GM06990 (cell line): ENCODE data around the gene CNNM2.

ENCODE experiments used
- DNase-seq: peaks from one replicate; pipeline ENCODE4 v3.0.0-alpha.2; 2011; ENCODE audit not compliant: insufficient read length; ENCODE audit errors: extremely low read depth
- H3K27me3 ChIP-seq: replicated peaks from 2 replicates; pipeline ENCODE4 v1.6.0; 2011; ENCODE audit warnings: low read length; ENCODE audit not compliant: control insufficient read depth, insufficient read depth
- H3K36me3 ChIP-seq: 2 replicates; pipeline ENCODE4 v1.5.1; 2011; ENCODE audit warnings: low read length; ENCODE audit not compliant: control insufficient read depth, insufficient read depth
- H3K4me3 ChIP-seq: replicated peaks from 2 replicates; pipeline ENCODE4 v1.5.1; 2011; ENCODE audit warnings: low read depth, mild to moderate bottlenecking, control low read depth, low read length
- CTCF ChIP-seq: IDR thresholded peaks from 2 replicates; pipeline ENCODE4 v1.5.1; 2011; ENCODE audit warnings: low read length, control low read depth, mild to moderate bottlenecking, inconsistent platforms; ENCODE audit not compliant: insufficient read depth, poor library complexity, severe bottlenecking

The CNNM2 gene

GRCh38 chr10:103067956-103068355 is 149.9 kb downstream of the CNNM2 start:
- no peak for DNase-seq
- Histone ChIP-seq H3K4me3 (no peak overlapping the region), H3K36me3 (no peaks in the 10 kb centered on the region; the same call in 1 of the 2 replicates), H3K27me3 (no peaks in the 10 kb centered on the region)
- TF ChIP-seq CTCF = no peak

- DNase-seq = peak; percentile 64
- peak; percentile 63 for TF ChIP-seq CTCF
- H3K27me3 ChIP-seq = no peaks in the 10 kb centered on the region
- H3K36me3 ChIP-seq = no peaks in the 10 kb centered on the region; the same call in 1 of the 2 replicates
- no peak overlapping the region for H3K4me3 ChIP-seq
Measured at GRCh38 chr10:103069453-103070331, 151.6 kb downstream of the CNNM2 start.

- Histone ChIP-seq H3K4me3 (no peak overlapping the region), H3K36me3 (peaks cover 2% of the 10 kb centered on the region), H3K27me3 (no peaks in the 10 kb centered on the region)
- DNase-seq = no peak
- no peak for TF ChIP-seq CTCF
Measured at GRCh38 chr10:103072276-103072675, 154.2 kb downstream of the CNNM2 start.

GRCh38 chr10:103072891-103073290 is 154.8 kb downstream of the CNNM2 start:
- Histone ChIP-seq H3K4me3 (no peak overlapping the region), H3K36me3 (peaks cover 4% of the 10 kb centered on the region), H3K27me3 (no peaks in the 10 kb centered on the region)
- no peak for DNase-seq
- no peak for TF ChIP-seq CTCF

- no peaks in the 10 kb centered on the region for H3K27me3 ChIP-seq
- DNase-seq = no peak
- peaks cover 4% of the 10 kb centered on the region for H3K36me3 ChIP-seq
- no peak overlapping the region for H3K4me3 ChIP-seq
- no peak for TF ChIP-seq CTCF
Measured at GRCh38 chr10:103077020-103077419, 158.9 kb downstream of the CNNM2 start.
